Measurements from ENCODE around the gene SOX8.

The SOX8 gene

GRCh38 chr16:1012722-1013592 lies 31.4 kb downstream of the SOX8 start:
- DNase-seq (ENCODE audit: low spot score) = no peak
- in situ Hi-C loops (cut with MboI; ENCODE audit: low pct_unique_long_range_greater_than_20kb, low sequenced_read_pairs, unreplicated experiment) = no loop called here
- no peak for TF ChIP-seq CTCF (IDR thresholded peaks at IDR 0.05; ENCODE audit: extremely low read depth, insufficient read depth, missing control alignments)

- in situ Hi-C loops (cut with MboI; ENCODE audit: low pct_unique_long_range_greater_than_20kb, low sequenced_read_pairs, unreplicated experiment) = no loop called here
Observed at GRCh38 chr16:1013593-1013900, 32.0 kb downstream of the SOX8 start.

GRCh38 chr16:1014221-1014620 lies 32.7 kb downstream of the SOX8 start:
- TF ChIP-seq CTCF (IDR thresholded peaks at IDR 0.05; ENCODE audit: extremely low read depth, insufficient read depth, missing control alignments) = no peak
- in situ Hi-C loops (cut with MboI; ENCODE audit: low pct_unique_long_range_greater_than_20kb, low sequenced_read_pairs, unreplicated experiment) = no loop called here
- no peak for DNase-seq (ENCODE audit: low spot score)

More at GRCh38 chr16:1013593-1013900, 32.0 kb downstream of the SOX8 start:
- TF ChIP-seq CTCF (IDR thresholded peaks at IDR 0.05; ENCODE audit: extremely low read depth, insufficient read depth, missing control alignments) = no peak
- DNase-seq (ENCODE audit: low spot score) = no peak

- TF ChIP-seq CTCF (IDR thresholded peaks at IDR 0.05; ENCODE audit: extremely low read depth, insufficient read depth, missing control alignments) = no peak
- no peak for DNase-seq (ENCODE audit: low spot score)
- in situ Hi-C loops (cut with MboI; ENCODE audit: low pct_unique_long_range_greater_than_20kb, low sequenced_read_pairs, unreplicated experiment) = no loop called here
Observed at GRCh38 chr16:1014771-1015495, 33.4 kb downstream of the SOX8 start.

- DNase-seq (ENCODE audit: low spot score) = no peak
- in situ Hi-C loops (cut with MboI; ENCODE audit: low pct_unique_long_range_greater_than_20kb, low sequenced_read_pairs, unreplicated experiment) = no loop called here
- no peak for TF ChIP-seq CTCF (IDR thresholded peaks at IDR 0.05; ENCODE audit: extremely low read depth, insufficient read depth, missing control alignments)
Observed at GRCh38 chr16:1018447-1019198, 37.1 kb downstream of the SOX8 start.

- DNase-seq (ENCODE audit: low spot score) = no peak
- in situ Hi-C loops (cut with MboI; ENCODE audit: low pct_unique_long_range_greater_than_20kb, low sequenced_read_pairs, unreplicated experiment) = no loop called here
- TF ChIP-seq CTCF (IDR thresholded peaks at IDR 0.05; ENCODE audit: extremely low read depth, insufficient read depth, missing control alignments) = no peak
Observed at GRCh38 chr16:1019231-1020090, 37.9 kb downstream of the SOX8 start.

All from GM13977 (cell line).